HT-29 (cell line): ENCODE measurements around the gene ARHGEF38. TPM values are rescaled to one million over a fixed set of nuclear protein-coding genes. Genes with fewer than 3 reads are reported as not detected.
"Not testable (repeated sequence)": the region's sequence is repeated elsewhere in the genome, so short reads cannot be mapped to it uniquely, and the experiment has no call there.

Experiments
- DNase-seq: peaks from one replicate; pipeline ENCODE4 v3.0.0-alpha.2; 2015; ENCODE audit warnings: low spot score
- total RNA-seq: library from RNA; depleted of rRNA; stranded (reverse); fragments of >200 nt; shearing (Covaris generic); gene quantifications from 2 replicates; pipeline ENCODE4 v1.2.3, GENCODE V29; 2014

Gene ARHGEF38
- total RNA-seq, 1 experiment from 2014 or later, result 3.6 TPM

GRCh38 chr4:105605493-105605892 lies 53.1 kb downstream of the ARHGEF38 start:
- DNase-seq, result no peak

DNA sequence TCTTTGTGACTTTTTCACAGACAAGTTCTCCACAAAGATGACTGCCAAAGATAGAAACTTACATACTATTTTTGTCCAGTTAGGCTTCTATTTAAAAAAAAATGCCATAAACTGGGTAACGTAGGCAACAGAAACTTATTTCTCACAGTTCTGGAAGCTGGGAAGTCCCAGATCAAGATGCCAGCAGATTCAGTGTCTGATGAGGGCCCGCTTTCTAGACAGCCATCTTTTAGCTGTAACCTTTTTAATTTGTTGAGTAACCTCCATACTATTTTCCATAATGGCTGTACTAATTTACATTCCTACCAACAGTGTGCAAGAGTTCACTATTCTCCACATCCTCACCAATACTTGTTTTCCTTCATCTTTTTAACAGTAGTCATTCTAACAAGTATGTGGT lies 55.5 kb downstream of the ARHGEF38 start:
- no peak for DNase-seq

GRCh38 chr4:105609819-105610218 lies 57.4 kb downstream of the ARHGEF38 start:
- DNase-seq, result not testable (repeated sequence)

DNA sequence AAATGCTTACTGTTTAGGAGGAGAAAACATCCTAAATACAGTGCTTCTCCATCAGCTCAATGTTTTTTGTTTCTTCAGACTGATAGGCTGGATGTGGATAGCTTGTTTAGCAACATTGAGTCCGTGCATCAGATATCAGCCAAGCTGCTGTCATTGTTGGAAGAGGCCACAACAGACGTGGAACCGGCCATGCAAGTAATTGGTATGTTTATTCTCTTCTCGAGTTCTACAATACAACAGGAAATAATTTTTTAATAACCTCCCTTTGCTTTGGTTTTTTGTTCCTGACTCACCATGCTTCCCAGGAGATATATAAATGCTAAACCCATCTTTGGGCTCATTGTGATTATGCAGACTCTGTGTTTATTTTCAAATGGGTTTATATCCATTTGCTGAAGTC lies 60.9 kb downstream of the ARHGEF38 start:
- DNase-seq, result peak; percentile 69

DNA sequence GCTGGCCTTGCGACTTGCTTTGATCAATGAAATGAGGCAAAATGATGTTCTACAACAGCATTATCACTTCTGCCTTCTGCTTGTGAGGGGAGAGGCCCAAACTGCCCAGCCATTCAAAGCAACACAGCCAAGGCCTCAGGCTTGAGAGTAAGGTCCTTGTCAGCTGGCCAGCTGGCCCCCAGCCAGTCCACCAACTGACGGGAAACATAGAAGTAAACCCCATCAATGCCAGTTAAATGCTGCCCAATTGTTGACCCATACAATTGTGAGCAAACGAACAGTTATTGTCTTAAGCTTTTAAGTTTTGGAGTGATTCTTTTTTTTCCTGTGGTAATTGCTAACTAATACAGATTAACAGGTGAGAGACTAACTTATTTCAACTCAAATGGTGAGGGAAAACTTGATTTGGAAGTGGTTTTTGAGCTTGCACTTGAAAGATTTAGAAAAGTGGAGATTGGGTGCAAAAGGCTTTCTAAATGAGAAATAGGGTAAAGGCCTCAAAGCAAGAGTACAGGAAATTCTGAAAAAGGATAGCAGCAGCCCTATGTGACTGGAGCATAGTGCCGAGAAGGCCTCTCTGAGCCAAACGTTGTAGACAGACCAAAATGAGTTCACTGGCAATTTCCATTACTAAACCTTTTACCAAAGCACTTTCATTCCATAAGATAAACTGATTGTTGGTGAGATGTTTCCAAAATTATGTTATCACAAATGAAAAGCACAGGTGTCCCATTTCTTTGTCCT lies 66.9 kb downstream of the ARHGEF38 start:
- DNase-seq, result peak; percentile 45

DNA sequence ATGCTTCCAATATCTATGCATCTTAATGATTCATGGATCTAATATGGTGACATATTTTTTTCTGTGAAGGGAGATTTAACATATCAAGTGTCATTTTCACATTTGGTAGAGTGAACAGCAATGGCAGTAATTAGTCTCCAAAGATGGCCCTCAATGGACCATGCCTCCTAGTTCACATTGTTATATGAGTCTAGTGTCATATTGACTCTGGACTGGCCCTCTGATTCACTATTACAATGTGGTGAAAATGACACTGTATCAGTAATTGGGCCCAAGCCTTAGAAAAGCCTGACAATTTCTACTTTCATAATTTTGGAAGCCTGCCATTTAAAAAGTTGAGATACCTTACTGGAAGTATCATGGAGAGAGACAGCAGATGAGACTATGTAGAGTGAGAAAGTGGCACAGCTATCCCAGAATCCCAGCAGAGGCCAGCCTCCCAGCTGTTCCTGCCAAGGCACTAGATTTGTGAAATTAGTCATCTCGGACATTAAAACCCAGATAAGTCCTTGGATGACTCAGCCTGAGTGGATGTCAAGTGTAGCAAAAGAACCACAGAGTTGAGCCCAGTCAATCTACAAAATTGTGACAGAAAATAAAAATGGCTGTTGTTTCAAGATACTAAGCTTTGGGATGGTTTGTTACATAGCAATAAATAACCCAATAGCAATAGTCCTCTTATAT lies 68.4 kb downstream of the ARHGEF38 start:
- DNase-seq, result peak; percentile 44

DNA sequence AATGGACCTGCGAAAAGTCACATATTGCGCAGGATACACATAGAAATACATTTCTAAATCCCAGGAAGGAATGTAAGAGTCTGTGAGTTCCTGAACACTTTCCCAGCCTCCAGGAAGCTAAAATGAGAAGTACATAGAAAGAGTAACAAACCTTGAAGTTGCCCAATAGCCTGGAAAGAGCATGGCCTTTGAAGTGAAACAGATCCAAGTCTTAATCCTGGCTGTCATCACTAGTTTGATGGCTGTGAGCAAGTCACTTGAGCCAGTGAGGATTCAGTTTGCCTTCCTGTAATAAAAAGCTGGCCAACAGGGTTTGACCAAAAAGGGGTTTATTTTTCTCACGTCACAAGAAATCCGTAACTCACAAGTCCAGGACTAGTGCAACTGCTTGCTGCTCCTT lies 69.8 kb downstream of the ARHGEF38 start:
- DNase-seq, result no peak

DNA sequence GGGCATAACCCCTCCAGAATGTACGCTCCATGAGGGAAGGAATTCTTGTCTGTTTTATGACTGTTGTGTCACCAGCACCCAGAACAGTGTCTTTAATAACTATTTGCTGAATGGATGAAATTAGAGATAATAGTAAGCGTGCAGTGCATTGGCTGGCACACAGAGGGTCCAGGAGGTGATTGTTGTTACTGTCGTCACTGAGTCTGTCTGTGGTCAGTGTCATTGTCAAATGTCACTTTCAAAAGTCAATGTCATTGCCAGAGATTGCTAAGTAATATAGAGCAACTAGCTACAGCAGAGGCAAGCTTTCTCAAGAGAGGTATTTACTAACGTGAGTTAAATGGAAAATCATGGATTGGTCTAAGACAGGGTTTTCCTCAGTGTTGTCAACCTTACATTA lies 70.7 kb downstream of the ARHGEF38 start:
- no peak for DNase-seq

GRCh38 chr4:105624530-105624929 lies 72.1 kb downstream of the ARHGEF38 start:
- peak; percentile 61 for DNase-seq

DNA sequence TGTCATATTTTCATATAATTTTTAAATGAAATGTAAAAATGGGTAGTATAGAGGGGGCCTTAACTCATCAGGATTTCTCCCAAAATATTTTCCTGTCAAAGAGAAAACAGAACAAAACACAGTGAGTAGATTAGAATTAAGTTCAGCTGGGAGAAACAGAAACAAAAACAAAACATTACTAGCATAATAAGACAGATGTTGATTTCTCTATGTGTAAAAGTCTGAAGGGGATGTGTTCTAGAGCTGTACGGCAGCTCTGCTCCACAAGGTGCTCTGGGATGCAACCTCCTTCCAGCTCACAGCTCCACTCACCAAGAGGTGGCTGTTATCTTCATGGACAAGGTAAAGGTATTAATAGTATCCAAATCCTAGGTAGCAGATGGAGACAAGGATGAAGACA lies 72.8 kb downstream of the ARHGEF38 start:
- no peak for DNase-seq

DNA sequence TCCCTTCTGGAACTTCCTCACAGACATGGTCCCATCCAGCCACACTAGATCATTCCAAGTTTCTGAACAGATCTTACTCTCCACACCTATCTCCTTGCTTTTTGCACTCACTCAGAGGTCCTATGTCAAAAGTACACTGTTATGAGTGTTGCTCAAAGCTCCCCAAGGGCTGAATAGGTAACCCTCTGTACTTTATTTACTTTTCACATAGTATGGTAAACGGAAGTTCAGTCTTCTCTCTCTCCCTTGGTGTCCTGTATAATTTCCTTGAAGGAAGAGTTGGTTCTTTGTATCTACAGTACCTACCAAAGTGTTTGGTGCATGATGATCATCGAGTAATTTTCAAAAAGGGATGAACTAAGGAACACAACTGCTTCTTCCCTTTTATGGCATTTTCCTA lies 74.4 kb downstream of the ARHGEF38 start:
- DNase-seq, result peak; percentile 7

GRCh38 chr4:105627620-105628019 lies 75.2 kb downstream of the ARHGEF38 start:
- DNase-seq, result no peak

DNA sequence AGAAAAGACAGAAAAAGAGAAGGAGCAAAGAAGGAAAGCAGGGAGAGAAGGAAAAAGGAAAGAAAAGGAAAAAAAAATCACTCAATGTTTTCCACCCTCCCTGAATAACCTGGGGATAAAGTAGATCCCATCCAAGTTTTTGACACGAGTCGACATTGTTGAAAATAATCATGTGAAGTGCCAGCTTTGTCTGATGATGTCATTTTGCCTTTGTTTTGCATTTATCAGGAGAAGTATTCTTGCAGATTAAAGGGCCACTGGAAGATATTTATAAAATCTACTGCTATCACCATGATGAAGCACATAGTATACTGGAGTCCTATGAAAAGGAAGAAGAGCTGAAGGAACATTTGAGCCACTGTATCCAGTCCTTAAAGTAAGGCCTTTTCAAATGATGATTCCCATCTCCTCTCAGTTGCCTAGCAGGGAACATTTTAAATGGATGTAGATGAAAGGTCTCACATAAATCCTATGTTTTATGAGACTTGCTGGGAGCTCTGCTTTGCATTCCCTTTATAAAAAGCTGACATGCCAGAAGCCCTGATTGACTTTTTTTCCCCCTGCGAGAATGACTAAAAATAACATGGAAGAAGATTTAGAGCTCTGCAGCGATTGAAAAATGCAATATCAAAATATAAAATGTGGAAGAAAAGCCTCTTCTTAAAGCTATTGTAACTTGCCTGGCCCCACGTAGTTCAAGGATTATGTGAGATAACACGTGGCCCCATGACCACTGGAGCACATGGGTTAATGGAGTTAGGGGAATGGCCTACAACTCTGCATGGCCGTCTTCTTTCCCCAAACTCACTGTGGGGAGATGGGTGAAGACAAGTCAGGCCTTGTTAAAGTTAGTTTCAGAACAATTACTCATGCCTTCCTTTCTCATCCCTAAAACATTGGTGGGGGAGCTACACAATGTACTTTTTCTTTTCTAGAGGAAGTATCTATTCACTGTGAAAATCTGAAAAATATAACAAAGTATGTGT lies 78.5 kb downstream of the ARHGEF38 start:
- DNase-seq, result no peak

GRCh38 chr4:105631818-105632400 lies 79.5 kb downstream of the ARHGEF38 start:
- peak; percentile 58 for DNase-seq

DNA sequence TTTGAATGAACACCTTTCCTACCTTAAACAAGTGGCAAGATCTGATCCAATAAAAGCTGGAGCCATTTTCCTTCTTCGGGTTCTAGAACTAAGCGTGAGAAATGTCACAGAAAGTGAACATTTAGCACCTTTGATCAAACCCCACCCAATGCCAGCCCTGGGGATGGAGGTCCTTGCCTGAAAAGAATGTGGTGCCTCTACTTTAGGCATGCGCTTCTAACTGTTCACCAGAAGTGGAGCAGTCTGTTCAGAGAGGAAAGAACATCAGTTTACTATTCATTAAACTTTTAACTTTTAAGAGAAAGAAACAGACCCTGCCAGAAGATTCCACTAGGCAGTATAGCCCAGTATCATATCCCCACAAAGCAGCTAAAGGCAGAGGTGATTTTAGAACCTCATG lies 80.2 kb downstream of the ARHGEF38 start:
- DNase-seq, result no peak

DNA sequence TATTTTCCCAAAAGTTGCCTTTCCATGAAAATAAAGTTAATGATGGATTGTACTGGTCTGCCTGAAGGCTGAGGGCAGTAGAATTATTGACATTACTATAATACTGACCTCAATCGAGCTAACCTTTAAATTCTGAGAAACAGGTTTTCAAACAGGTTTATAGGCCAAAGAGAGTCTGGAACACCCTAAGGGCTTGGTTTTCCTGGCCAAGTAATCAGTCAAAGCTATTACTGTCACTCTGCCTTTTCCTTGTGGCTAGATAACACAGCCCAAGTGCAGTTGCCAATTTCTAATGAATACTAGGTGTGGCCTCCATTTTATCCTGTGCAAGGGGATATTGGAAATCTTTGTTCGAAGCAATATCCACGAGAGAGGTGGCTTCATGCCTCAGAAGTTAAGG lies 80.8 kb downstream of the ARHGEF38 start:
- DNase-seq, result peak; percentile 77

- DNase-seq, result no peak
Observed at GRCh38 chr4:105634402-105635080, 82.1 kb downstream of the ARHGEF38 start.

DNA sequence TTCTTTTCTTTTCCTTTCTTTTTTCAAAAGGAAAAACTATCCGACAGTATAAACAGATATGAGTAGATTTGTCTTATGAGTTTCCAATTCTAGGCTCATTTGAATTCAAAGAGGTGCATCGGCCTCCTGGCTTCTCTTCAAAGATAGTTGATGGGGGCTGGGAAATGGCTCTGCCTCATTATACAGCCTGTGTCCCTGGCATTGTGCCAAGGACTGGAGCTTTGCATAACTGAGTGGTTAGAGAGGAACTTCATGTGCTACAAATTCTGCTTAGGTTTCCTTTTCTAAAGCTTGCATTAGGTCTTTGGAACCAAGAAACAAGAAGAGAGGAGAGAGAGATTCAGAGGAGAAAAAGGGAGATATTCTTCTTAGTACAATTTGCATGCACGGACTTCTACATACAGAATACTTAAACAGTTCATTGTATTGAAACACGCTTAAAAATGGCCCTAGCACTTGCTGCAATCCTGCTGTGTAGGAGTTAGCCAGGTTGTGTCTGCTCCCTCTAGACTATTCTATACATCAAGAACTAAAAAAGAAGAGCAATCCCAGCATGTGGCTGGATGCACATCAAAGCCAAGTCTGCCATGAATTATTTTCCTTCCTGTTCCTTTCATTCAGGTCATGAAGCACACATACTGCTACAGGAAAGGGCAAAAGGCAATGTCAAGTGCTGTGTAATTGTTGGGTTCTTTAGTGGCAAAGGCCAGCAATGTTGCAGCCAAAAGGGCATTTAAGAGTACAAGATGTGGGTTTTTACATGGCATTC lies 85.2 kb downstream of the ARHGEF38 start:
- peak; percentile 60 for DNase-seq

GRCh38 chr4:105641845-105642244 lies 89.4 kb downstream of the ARHGEF38 start:
- no peak for DNase-seq

DNA sequence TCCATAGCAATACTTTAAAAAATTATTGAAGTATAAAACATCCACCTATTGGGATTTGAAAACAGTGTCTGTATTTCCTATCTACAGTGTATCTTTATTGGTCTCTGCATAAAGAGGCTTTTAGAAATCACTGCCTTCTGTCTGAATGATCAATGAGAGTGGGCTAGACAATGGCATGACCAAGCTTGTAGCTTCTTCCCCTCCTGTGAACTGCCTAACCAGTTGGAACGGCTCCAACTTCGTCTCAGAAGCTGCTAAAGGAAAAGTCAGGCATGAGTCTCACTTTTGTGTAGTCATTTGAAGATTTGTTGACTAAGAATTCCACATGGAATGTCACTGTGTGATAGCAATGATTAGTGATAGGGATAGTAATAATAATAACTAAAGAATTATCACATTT lies 91.8 kb downstream of the ARHGEF38 start:
- DNase-seq, result no peak
